Heart left ventricle (tissue), 16 donors: ENCODE data around the gene GTPBP3. TPM values are rescaled to one million over a fixed set of nuclear protein-coding genes. Genes with fewer than 3 reads are reported as not detected.

Experiments used
- ATAC-seq, 4 donors: fragments of 200-7000 bp; cut with Tn5 transposase; one replicate each; pipeline ENCODE4 v1.9.1; 2020 to 2022; ENCODE audit warnings: moderate library complexity in 4 of 4, mild to moderate bottlenecking in 3 of 4, moderate number of reproducible peaks in 1 of 4
- DNase-seq, 5 donors: peaks; one replicate each; pipeline ENCODE4 v3.0.0-alpha.2; 2020
- H3K27ac ChIP-seq, 12 donors: fragments of 200-600 bp; sonication (generic) in 4 of 12; one replicate each; pipeline versions ENCODE4 v1.5.0 to v1.8.0; 2016 to 2022; ENCODE audit warnings: mild to moderate bottlenecking in 2 of 12
- H3K27me3 ChIP-seq, 9 donors: fragments of 200-600 bp; sonication (generic) in 2 of 9; one replicate each; pipeline versions ENCODE4 v1.5.1 to v1.8.0; 2016 to 2022; ENCODE audit warnings: mild to moderate bottlenecking in 3 of 9
- H3K36me3 ChIP-seq, 9 donors: fragments of 200-600 bp; sonication (generic) in 2 of 9; one replicate each; pipeline versions ENCODE4 v1.5.0 to v1.8.0; 2018 to 2022; ENCODE audit warnings: mild to moderate bottlenecking in 2 of 9
- H3K4me1 ChIP-seq, 12 donors: fragments of 200-600 bp; sonication (generic) in 4 of 12; one replicate each; pipeline versions ENCODE4 v1.5.0 to v1.8.0; 2016 to 2022; ENCODE audit warnings: mild to moderate bottlenecking in 3 of 12
- H3K4me3 ChIP-seq, 12 donors: fragments of 200-600 bp; sonication (generic) in 4 of 12; one replicate each; pipeline versions ENCODE4 v1.5.0 to v1.8.0; 2017 to 2022; ENCODE audit warnings: mild to moderate bottlenecking in 9 of 12, moderate library complexity in 4 of 12
- H3K9me3 ChIP-seq, 12 donors: fragments of 200-600 bp; sonication (generic) in 4 of 12; one replicate each; pipeline versions ENCODE4 v1.5.0 to v1.8.0; 2016 to 2022; ENCODE audit warnings: mild to moderate bottlenecking in 1 of 12
- CTCF ChIP-seq, 12 donors: fragments of 200-600 bp; sonication (generic) in 4 of 12; IDR thresholded peaks; one replicate each; pipeline versions ENCODE4 v1.5.0 to v1.8.0; 2018 to 2022; ENCODE audit warnings: antibody characterized with exemption in 12 of 12, mild to moderate bottlenecking in 5 of 12
- POLR2A ChIP-seq, 2 donors: fragments of 450-650 bp; IDR thresholded peaks; one replicate each; pipeline ENCODE4 v1.6.1; 2017; ENCODE audit warnings: antibody characterized with exemption in 2 of 2, mild to moderate bottlenecking in 2 of 2, moderate library complexity in 2 of 2
- WGBS, 4 donors: extraction: QIAGEN DNeasy Blood & Tissue Kit in 2 of 4; methylation state at CpG; one replicate each; pipeline versions ENCODE4 v1.1.5 to v1.1.7; 2013 to 2018; 5-methylcytosine and 5-hydroxymethylcytosine counted together
- intact Hi-C, 10 donors: fragments of 100-400 bp; cut with DNase I; formaldehyde crosslinking; loops; one replicate each; pipeline versions ENCODE4 v1.11.1 to v1.14.2; 2022
- polyA plus RNA-seq, 2 donors: library from polyadenylated mRNA; stranded (reverse); fragments of 200-250 nt; gene quantifications; one replicate each; pipeline ENCODE4 v1.2.3, GENCODE V29; 2013
- total RNA-seq, 9 donors: library from RNA; depleted of rRNA in 2 of 9; stranded (reverse); fragments of >200 nt in 2 of 9; fragmentation: NEBNext Ultra II Directional in 3 of 9; extraction: Animal tissue kit (Norgen Biotek cat#: 25700) in 3 of 9; gene quantifications; one replicate each; pipeline versions ENCODE4 v1.1.0 to v1.2.4, GENCODE V29; 2016 to 2023
- donor health status: ischemic (EF 13 %, LVEDD 7.1; RV severe dilation, severe dysfunction).
- donor health status: healthy with polysubstance abuse.
- donor health status: DM: no; HTN: yes; CAD: no.
- donor health status: DM: no; HTN: no; CAD: no.
- donor health status: ischemic (EF 25% LVEDD 6.9; RV normal size, moderate dysfunction).
- donor health status: ischemic (EF 25% LVEDD 5.7; RV mildly dilated, moderate dysfunction).
- donor health status: healthy.
- donor health status: DM: yes; HTN: yes; CAD: no.
- donor health status: ischemic (EF 35%, LVEDD 5.7; RV mildly dilated, moderate dysfunction).
- donor health status: nonischemic (EF 11% LVEDD 7.7; RV severe dilation, severe dysfunction).
- donor health status: DM: yes; HTN: yes; CAD: no.
- donor health status: PGD.
- donor health status: ischemic (EF 29% LVEDD 5.4; RV normal size, mild dysfunction).
- donor health status: nonischemic (EF 23%, LVEDD 6.1; RV moderate dilation, normal function).

Gene GTPBP3
- total and polyA plus RNA-seq, 11 donors: 6.3 to 20.1 (median 11.3) TPM

- TF ChIP-seq CTCF (IDR thresholded peaks at IDR 0.05) (no peak), POLR2A (IDR thresholded peaks at IDR 0.05) (no peak)
- ATAC-seq (peak in 2 of 4 donors; percentile 14 to 31), DNase-seq (no peak)
- peaks cover 0 to 13% (median 0%) of the 10 kb centered on the region in 9 donors for H3K27me3 ChIP-seq
- no peak overlapping the region for H3K4me3 ChIP-seq
- WGBS, 4 donors: 29 to 59% (median 37%) methylated on average over 6 to 14 of the region's 14 CpGs
- no peak overlapping the region for H3K27ac ChIP-seq
- peaks cover 0 to 27% (median 10%) of the 10 kb centered on the region in 12 donors for H3K4me1 ChIP-seq
- no peaks in the 10 kb centered on the region for H3K36me3 ChIP-seq
- no peaks in the 10 kb centered on the region for H3K9me3 ChIP-seq
- intact Hi-C loops: no loop called here
These were observed 41.9 kb downstream of the GTPBP3 start for GRCh38 chr19:17379221-17379631.

- intact Hi-C loops: loop anchor here in 3 of 10 donors (10.0 kb wide), 1 partner anchor 86 kb away; no protein-coding TSS in a partner anchor
- Histone ChIP-seq H3K36me3 (no peaks in the 10 kb centered on the region), H3K4me1 (peaks cover 0 to 27% (median 10%) of the 10 kb centered on the region in 12 donors), H3K27ac (no peak overlapping the region), H3K9me3 (no peaks in the 10 kb centered on the region), H3K27me3 (peaks cover 0 to 13% (median 0%) of the 10 kb centered on the region in 9 donors), H3K4me3 (no peak overlapping the region)
- TF ChIP-seq POLR2A (IDR thresholded peaks at IDR 0.05): no peak
- no peak for TF ChIP-seq CTCF (IDR thresholded peaks at IDR 0.05)
- ATAC-seq (no peak), DNase-seq (no peak)
- WGBS, 4 donors: 93 to 98% (median 95%) methylated on average over 5 of the region's 5 CpGs
These were observed 43.2 kb downstream of the GTPBP3 start for GRCh38 chr19:17380426-17381138.

GRCh38 chr19:17385878-17386611, 48.7 kb downstream of the GTPBP3 start:
- DNase-seq (peak; percentile 66 to 83 (median 68)), ATAC-seq (peak in 3 of 4 donors; percentile 58 to 73 (median 69))
- H3K36me3 ChIP-seq: no peaks in the 10 kb centered on the region
- peaks cover 0 to 15% (median 2%) of the 10 kb centered on the region in 12 donors for H3K9me3 ChIP-seq
- H3K4me3 ChIP-seq: no peak overlapping the region
- intact Hi-C loops: loop anchor here (1.0 to 10.0 kb wide), 7 partner anchors 39 to 94 kb away; no protein-coding TSS in a partner anchor
- peaks cover 0 to 27% (median 11%) of the 10 kb centered on the region in 12 donors for H3K4me1 ChIP-seq
- TF ChIP-seq POLR2A (IDR thresholded peaks at IDR 0.05) (no peak), CTCF (IDR thresholded peaks at IDR 0.05) (peak; percentile 75 to 95 (median 90))
- H3K27me3 ChIP-seq: peaks cover 0 to 14% (median 0%) of the 10 kb centered on the region in 9 donors
- no peak overlapping the region for H3K27ac ChIP-seq
- 29 to 45% (median 38%) methylated on average over 10 to 20 of the region's 20 CpGs for WGBS, 4 donors

GRCh38 chr19:17389288-17389687, 51.9 kb downstream of the GTPBP3 start:
- ATAC-seq: no peak
- H3K27me3 ChIP-seq: peaks cover 0 to 16% (median 6%) of the 10 kb centered on the region in 9 donors
- H3K4me3 ChIP-seq: no peak overlapping the region
- peaks cover 2 to 33% (median 15%) of the 10 kb centered on the region in 12 donors for H3K4me1 ChIP-seq
- no peaks in the 10 kb centered on the region for H3K36me3 ChIP-seq
- TF ChIP-seq CTCF (IDR thresholded peaks at IDR 0.05) (no peak), POLR2A (IDR thresholded peaks at IDR 0.05) (no peak)
- H3K9me3 ChIP-seq: peaks cover 0 to 15% (median 2%) of the 10 kb centered on the region in 12 donors
- intact Hi-C loops: loop anchor here in 6 of 10 donors (5.0 to 10.0 kb wide), 2 partner anchors 94 to 97 kb away; no protein-coding TSS in a partner anchor
- DNase-seq: no peak
- H3K27ac ChIP-seq: no peak overlapping the region
- 51 to 63% (median 62%) methylated on average over 1 of the region's 1 CpG for WGBS, 4 donors
